IPS DF 19.7 (cell line): ENCODE results near the gene GSTO1.

ENCODE experiments used
- DNase-seq: peaks from one replicate; pipeline ENCODE4 v3.0.0-alpha.2; 2013; ENCODE audit warnings: low read depth, low spot score

GSTO1 gene

DNA sequence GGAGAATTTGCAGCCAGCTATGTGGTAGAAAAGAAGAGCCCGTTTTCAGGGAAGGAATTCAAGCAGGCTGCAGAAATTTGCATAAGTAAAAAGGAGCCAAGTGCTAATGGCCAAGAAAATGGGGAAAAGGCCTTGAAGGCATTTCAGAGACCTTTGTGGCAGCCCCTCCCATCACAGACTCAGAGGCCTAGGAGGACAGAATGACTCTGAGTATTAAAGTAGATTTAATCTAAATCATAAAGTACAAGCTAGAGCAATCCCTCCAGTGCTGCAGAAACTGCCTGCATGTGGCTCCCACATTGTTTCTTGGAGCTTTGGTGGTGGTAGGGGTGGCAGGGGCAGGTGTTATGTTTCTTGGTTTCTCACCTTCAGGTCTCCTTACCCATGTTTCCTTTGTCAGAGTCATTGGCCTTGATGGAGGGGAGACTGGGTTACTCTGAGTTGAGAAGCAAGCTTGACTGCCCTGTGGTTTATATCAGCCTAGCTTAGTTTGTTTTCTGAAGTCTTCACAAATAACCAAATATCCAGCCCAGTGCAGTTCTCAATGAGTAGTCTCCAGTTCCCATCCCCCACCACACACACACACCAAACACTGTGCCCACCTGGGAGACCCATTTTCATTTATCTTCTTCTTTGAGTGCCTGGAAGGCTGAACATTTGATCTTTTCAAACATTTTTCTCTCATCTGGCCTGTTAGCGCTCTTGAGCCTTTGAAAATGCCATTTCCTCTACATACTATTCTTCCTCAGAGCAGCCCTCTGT, 49.1 kb downstream of the GSTO1 start:
- DNase-seq = no peak

DNA sequence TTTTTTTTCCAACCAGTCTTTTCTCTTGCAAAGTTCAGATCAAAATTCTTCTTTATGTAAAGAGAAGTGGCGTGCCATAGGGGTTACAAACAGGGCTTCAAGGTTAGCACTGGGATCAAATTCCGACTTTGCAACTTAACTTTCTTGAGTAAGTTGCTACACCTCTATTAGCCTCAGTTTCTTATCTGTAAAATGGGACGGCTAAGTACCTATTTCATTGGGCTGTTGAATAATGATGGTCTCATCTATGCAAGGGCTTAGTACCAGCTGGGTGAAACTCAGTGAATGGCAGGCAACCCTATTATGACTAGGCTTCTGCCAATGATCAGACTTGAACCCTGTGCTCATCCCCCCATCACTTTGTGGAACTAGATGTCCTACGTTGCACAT, 49.7 kb downstream of the GSTO1 start:
- DNase-seq = no peak

DNA sequence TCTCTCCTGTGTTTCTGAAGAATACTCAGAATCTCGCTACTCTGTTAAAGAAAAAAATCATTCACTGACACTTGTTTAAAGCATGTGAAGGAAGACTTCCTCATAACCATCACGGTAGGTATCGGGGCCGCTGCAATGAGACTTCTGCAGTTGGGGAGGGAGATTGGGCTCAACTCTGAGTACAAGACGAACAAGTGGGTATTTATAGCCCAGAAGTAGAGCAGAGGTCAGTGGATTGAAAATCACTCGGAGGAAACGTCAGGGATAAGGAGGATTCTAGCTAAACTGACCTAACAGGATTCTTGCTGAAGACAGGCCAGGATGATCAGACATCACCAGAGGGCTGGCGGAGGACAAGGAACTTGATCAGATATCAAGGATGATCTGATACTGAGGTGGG, 50.2 kb downstream of the GSTO1 start:
- DNase-seq = no peak

DNA sequence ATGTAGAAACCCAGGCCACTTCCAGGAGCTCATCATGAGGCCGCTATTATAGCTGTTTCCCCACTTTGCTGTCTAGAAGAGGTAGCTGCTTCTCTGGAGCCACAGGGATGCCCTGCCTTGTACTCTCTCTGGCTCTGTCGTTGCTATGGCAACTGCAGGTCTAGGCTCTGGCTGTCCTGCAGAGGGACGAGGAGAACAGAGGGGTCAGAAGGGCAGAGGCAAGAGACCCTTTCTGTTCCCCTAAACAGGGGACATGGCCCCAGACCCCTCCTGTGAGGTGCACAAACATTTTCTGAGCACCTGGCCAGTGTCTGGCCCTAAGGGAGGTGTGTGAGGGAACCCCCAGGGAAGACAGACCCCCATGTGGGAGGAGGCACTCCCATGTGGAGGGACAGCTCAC, 52.2 kb downstream of the GSTO1 start:
- no peak for DNase-seq

DNA sequence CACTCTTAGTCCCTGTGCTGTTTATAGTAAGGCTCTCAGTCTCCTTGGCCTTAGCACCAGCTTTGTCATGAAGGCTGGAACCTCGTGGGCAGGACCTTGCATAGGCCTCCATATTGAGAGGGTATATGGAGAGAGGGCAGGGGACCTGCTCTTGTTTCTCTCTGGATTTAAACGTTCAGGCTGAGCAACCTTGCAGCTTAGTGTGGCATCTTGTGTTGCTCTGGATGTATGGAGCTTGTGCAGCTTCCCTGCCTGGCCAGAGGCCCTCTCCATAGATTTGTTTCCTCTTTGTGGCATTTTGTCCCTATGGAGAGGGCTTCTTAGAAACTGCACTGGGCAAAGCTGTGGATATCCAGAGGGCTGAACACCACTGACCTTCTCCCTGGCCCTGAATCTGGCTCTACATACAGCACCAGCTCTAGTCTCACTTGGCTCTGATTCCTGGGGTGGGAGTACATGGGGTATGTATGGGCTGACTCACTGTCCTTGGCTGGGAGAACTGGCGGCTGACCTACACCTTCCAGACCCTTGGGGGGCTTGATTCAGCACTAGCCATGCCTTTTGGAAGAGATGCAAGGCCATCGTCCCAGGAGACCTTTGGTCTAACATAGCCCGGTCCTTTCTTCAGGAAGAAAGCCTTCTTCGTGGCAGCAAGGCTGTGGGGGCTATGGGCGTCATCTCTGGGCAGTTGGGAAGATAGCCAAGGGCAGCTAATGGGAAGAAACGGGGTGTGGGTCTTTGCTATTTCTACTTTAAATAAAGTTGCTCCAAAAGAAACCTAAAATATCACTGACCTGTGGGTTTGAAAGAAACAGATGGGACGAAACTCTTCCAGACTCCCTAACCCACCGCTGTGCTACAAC, 53.1 kb downstream of the GSTO1 start:
- DNase-seq = no peak

DNA sequence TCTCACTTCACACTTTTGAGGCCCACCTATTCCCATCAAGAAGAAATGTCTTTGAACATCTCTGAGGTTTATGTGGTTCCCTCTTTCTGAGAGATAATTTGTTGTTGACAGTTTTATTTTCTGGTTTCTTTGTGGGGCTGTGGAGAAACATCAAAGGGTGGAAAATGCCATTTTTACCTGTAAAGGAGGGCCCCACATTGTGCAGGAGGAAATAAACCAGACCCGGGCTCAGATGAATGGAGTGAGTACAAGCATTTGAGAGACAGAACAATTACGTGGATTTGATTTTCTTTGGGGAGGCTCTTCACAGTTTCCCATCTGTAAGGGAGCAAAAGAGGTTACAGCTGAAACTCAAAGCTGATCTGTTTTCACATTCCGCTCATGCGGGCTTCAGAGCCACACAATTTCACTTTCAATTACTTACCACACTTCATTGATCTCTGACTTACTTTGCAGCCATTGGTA, 53.8 kb downstream of the GSTO1 start:
- DNase-seq = no peak

DNA sequence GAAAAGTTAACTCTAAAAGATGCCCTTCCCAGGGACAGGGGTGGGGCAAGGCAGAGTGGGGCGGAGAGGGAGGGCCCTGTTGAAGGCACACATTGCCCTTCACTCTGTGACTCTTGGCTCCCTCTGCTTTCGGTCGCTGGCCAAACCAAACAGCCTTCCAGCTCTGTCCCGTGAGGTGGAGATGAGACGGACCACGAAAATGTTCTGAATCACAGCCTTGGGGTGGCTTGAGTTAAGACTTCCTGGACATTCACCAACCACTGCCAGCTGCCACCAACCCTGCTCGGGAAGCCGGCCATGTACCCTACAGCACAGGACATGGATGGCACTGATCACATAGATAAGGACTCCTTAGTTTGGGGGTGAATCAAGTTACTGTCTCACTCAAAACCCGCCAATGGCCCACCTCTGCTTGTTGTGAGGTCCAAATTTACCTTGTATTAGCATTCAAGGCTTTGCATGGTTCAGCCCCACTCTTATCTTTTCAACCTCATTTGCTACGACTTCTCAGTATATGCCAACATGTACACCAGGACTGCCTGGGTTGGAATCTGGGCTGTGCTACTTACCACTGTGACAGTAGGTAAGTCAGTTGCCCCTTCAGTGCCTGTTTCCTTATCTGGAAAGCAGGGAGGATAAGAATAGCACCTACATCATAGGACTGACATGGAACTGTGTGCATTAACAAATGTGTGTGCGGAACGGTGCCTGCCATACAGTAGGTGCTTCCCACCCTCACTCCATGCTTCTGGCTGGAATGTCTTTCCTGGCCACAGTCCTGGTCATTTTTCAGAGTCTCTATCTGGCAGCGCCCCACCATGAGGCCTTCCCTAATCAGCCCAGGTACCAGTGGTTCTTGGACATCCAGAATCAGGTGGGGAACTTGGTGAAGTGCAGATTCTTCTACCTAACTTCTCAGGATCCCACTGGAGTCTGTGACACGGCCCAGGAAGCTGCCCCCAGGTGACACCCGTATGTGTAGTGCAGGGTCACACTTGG, 55.6 kb downstream of the GSTO1 start:
- no peak for DNase-seq

DNA sequence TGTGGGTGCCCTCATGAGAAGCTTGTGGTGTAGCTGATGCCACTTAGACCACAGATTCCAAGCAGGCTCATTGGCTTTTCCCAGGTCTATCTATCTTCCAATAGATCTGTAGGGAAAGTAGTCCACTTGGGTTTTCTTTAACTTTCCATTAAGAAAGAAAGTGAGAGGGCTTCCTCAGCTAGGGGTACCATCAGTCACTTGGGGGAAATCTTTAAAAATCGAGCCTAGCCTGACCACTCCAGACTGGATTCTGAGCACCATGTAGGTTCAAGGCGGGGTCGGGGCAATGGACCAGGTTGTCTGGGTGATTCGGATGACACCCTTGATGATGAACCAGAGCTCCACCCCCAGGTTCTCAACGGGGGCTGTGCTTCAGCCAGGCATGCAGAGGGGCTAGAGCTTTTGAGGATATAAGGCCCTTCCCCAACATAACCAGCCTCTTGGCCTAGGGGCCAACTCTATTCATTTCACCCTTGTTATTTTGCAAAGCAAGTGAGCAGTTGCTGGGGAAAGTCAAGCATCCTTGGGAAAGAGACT, 56.6 kb downstream of the GSTO1 start:
- DNase-seq = no peak

DNA sequence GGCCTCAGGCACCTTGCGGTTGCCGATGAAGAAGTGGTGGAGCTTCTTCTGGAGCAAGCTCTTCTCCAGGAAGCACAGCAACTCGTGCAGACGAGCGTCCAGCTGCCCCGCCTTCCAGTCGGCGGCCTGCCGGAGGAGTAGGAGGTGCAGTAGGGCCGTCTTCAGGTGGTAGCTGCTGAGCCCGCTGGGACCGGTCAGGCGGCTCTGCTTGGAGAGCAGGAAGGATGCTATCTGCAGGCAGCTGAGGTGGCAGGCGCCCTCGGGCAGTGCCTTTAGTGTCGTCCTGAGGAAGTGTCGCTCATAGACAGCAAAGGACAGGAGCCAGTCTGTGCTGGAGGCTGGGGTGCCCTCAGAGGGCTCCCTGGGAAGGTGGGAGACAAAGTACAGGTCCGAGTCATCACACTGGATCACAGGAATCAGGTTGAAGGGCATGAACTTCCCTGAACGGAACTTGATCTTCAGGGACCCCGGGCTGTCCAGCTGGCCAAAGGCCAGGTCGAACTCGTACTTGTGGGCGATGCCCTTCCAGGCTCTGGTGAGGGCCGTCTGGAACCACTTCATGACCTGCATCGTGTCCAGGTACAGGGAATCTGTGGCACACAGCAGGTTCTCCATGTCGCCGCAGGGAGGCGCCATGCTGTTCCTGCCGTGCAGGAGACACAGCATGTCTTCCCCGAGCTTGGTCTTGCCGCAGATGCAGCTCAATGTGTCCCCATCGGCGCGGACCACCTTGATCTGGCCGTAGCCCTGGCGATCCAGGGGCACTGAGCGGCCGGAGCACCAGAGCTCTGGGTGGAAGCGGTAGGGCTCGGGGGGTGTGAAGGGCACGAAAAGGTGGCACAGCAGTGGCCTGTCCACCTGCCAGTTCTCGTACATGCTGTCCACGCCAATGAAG, 60.1 kb downstream of the GSTO1 start:
- no peak for DNase-seq

DNA sequence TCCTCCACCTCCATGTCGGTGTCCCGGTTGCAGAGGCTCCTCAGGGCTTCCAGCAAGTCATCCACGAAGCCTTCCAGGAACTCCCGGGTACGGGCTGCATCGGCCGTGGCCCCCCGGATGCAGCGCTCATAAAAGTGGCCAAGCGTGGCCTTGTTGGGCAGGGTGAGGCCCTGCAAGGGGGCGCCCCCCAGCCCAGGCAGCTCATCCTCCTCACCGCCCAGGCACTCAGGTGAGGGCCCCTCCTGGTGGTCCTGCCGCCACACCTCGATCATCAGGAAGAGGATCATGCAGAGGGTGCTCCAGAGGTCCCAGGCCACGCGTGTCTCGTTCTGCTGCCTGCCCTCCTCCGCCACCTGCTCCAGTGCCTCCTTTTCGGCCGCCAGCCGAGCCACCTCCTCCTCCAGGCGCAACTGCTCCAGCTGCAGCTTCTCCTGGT, 60.8 kb downstream of the GSTO1 start:
- DNase-seq = no peak

DNA sequence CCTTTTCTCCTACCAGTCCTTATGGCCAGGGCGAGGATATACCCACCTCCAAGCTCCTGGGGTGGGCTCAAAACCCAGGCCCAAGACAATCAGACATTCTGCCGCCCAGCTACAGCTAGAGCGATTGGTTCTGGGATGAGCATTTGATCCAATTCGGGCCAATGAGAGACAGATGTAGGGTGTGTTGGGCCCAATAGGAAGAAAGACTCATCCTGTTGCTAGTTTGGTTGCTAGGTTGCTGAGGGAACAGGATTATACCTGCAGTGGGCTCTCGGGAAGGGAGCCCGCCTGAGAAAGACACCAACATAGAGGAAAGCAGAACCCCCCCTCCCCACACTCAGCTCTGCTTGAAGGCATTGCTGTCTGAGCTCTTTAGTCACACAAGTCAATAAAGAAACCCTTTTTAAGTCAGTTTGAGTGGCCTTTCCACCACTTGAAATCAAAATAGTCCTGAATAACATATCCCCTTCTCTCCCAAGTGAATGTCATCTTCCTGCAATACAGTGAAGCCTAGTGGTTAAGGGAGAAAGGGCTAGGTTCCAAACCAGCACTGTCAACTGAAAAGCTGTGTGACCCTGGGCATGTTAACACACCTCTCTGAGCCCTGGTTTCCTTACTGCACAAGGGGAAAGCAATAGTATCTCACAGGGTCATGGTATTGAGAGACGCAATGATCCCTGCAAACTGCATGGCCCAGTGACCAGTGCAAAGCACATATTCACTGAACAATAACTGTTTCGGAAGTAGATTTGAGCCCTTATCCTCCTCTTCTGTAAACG, 61.8 kb downstream of the GSTO1 start:
- no peak for DNase-seq
